Hepatocyte (in vitro differentiated cells): Measurements from ENCODE around the gene GID8.

Experiments used
- CTCF ChIP-seq: fragments of 200-600 bp; sonication (generic); IDR thresholded peaks from 2 replicates; pipeline ENCODE4 v1.5.1; 2016; ENCODE audit warnings: antibody characterized with exemption, mild to moderate bottlenecking; ENCODE audit not compliant: poor library complexity
- EZH2 ChIP-seq: fragments of 200-600 bp; sonication (generic); IDR thresholded peaks from 2 replicates; pipeline ENCODE4 v1.6.1; 2016; ENCODE audit warnings: antibody characterized with exemption, mild to moderate bottlenecking, borderline replicate concordance
- EZH2phosphoT487 ChIP-seq: fragments of 200-600 bp; sonication (generic); IDR thresholded peaks from one replicate; pipeline ENCODE4 v1.6.1; 2018; ENCODE audit warnings: antibody characterized with exemption, mild to moderate bottlenecking, low read depth, moderate library complexity; ENCODE audit not compliant: unreplicated experiment, severe bottlenecking

- TF ChIP-seq CTCF (no peak), EZH2 (no peak), EZH2phosphoT487 (no peak)
These were observed 48.4 kb downstream of the GID8 start for GRCh38 chr20:62986257-62986800.
